Stimulated activated CD8-positive, alpha-beta memory T cell treated with anti-CD3 and anti-CD28 coated beads, Interleukin-12 subunit alpha, Interleukin-12 subunit beta, amount 100 ng/mL, for 4 hours (primary cell): ENCODE results near the gene ACSL3.
"Not testable (repeated sequence)": the region's sequence is repeated elsewhere in the genome, so short reads cannot be mapped to it uniquely, and the experiment has no call there.

Experiments used
- DNase-seq: peaks from one replicate; pipeline ENCODE4 v3.0.0-alpha.2; 2020; ENCODE audit warnings: low read depth

ACSL3 gene

DNA sequence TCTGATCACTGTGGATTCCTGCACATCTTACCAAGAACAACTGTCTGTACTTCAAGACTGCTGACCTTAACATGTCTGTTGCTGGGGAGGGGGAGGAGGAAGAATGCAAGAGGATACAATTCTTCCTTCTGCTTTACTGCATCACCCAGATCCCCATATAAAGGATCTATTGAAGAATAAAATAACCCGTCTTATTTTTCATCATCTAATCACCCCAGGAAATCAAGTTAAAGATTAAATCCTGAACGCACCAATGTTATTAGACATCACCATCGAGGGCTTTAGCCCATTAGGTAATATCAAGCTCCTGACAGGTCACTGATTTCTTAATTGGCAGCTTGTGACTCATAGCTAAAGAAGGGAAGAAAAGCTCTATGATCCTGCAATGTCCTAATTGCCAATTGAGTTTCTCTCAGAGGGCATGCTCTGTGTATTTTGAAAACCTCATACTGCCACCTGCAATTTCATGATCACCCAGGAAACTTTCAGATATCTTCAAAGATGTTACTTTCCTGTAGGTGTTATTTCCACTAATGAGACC, 115.8 kb downstream of the ACSL3 start:
- DNase-seq, result no peak

DNA sequence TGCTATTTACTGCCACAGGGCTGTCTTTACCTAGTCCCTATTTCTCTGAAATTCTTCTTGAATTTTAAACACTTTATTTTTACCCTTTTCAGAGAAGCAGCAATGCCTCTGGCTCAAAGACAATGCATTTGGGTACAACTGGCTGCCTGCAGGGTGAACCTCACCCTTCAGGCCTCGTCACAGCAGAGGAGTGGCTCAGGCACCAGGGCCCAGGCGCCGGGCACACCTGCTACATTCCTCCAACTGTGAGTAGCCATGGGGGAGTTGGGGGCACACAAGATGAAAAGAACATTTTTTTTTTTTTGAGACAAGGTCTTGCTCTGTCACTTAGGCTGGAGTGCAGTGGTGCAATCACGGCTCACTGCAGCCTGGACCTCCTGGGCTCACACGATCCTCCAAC, 116.3 kb downstream of the ACSL3 start:
- DNase-seq, result no peak

DNA sequence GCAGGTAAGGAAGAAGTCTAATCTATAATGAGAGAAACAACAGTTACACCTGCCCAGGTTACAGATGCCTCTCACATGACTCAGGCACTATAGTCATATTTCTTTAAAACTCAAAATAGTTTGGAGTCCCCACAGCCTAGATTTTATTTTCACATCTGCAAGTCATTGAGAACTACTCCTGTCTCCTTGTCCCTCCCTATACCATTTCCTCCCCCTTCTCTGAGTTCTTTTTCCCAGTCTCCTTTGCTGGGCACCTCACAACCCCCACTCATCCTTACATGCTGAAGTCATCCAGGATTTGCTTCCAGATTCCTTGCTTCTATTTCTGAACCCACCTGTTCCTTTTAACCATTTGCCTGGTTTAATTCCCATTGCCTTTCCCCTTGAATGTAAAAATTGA, 118.0 kb downstream of the ACSL3 start:
- no peak for DNase-seq

DNA sequence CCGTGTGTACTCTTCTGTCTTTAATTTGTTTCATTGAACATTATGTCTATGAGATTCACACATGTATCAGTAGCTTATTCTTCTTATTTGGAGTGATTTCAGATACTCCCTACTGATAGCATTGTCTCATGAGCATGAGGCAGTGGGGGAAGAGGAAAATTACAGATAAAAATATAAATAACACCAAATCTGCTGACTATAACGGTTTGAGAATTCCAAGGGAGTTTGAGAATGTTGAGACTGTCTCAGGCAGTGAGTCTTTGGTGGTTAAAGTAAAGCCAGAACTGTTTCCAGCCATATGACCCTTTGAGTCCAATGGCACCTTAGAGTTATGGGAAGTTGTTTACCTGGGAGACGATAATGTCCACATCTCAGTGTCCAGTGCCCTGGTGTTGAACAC, 118.6 kb downstream of the ACSL3 start:
- no peak for DNase-seq

DNA sequence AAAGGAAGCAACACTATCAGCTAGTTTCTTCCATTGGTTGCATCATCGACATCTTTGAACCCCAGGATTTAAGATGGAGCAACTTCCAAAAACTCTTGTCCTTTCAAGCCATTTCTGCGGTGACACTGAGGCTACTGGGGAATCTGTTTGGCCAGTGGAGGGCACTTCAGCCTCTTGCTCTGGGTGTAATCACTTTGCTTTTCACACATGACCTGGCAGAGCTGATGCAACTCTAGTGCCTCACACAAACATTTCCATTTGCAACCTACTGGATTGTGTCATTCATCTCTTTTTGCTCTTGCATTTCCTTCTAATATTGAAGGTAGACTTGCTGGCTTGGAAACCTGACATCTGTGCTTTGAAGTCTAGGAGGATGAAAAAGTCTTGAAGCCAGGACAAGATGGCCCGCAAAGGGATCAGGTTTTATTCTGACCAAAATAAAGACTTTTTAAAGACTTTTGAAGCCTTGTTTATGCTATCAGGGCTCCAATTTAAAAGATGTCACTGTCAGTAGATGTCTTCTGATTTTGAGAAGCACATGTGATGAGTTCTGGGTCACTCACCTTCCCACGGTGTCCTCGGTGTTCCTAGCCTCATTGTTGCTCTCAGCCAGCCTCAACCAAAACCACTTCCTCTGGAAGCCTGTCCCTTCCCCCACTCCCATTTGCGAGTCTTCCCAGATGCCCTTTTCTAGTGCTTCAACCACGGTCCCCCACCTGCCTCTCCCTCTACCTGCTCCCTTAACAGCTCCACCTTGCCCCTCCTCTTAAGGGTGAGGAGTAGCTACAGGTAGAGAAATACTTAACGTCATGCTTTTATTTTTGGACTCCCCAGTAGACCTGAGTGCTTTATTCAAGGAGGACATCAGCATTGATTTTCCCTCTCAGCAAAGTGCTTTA, 121.4 kb downstream of the ACSL3 start:
- DNase-seq, result no peak

DNA sequence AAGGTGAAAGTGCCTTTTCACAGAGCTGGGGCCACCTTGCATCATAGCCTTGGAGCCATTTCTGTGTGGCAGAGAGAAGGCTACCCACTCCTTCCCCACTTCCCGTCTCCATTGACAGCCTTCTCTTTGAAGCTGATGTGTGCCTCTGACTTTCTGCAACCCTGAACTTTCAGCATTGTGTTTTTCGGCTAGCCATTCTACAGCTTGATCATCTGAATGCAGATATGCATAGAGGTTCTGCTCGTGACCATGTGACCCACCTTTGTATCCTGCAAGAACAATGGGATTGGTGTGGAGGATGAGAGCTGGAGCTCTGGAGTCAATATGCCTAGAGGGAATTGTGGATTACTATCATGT, 122.1 kb downstream of the ACSL3 start:
- no peak for DNase-seq

DNA sequence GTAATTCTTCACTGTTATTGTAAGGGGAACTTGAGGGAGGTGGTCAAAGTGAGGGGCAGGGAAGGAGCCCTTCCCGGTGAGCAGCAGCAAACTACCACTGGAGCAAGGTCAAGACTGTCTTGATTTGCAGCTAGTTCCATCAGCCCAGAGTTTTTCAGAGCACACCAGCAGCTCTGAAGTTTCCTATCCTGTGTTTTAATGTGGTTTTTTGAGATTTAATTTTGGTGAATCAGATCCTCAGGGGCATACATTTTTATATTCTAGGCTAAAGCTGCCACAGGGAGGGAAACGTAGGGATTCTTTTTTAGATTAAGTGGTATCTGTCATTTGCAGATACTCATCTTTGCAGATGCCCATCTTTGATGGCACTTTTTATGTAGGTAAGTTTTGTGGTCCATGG, 124.1 kb downstream of the ACSL3 start:
- DNase-seq, result no peak

DNA sequence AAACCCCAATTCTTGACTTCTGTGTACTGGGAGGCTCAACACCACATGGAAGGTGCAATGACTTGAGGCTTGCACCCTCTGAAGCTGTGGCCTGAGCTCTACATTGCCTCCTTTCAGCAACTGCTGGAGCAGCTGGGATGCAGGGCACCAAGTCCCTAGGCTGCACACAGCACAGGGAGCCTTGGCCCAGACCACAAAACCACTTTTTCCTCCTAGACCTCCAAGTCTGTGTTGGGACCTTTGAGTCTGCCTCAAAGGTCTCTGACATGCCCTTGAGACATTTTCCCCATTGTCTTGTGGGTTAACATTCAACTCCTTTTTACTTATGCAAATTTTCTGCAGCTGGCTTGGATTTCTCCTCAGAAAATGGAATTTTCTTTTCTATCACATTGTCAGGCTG, 128.6 kb downstream of the ACSL3 start:
- no peak for DNase-seq

DNA sequence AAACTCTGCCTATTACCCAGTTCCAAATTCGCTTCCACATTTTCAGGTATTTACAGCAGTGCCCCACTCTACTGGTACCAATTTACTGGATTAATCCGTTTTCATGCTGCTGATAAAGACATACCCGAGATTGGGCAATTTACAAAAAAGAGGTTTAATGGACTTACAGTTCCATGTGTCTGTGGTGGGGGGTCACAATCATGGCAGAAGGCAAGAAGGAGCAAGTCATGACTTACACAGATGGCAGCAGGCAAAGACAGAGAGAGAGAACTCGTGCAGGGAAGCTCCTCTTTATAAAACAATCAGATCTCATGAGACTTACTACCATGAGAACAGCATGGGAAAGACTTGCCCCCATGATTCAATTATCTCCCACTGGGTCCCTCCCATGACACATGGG, 129.4 kb downstream of the ACSL3 start:
- not testable (repeated sequence) for DNase-seq

DNA sequence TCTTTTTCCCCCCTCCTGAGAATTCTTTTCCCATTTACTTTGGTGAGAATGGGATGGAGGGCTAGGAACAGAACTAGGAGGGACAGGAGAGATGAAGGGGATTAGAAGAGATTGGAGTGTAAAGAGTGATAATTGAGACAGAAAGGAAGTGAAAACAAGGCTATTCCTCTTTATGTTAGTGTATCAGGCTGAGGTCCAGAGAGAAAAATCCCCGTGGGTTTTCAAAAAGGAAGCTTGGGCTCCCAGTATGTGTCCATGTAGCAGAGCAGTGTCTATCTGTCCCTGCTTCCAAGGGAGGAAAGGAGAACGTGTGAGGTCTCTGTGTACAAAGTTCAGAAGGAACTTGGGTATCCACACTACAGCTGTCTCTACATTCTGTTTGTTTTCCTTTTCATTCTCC, 131.3 kb downstream of the ACSL3 start:
- no peak for DNase-seq
